Measurements from ENCODE around the gene CAPNS2. TPM values are rescaled to one million over a fixed set of nuclear protein-coding genes. Genes with fewer than 3 reads are reported as not detected.

CAPNS2 gene
- total and polyA plus RNA-seq, 9 of the 15 experiments (the other 6 are each of a cell fraction or from before 2014, with no cell fraction given): 0.12 to 0.65 (median 0.24) TPM; not detected in 2

DNA sequence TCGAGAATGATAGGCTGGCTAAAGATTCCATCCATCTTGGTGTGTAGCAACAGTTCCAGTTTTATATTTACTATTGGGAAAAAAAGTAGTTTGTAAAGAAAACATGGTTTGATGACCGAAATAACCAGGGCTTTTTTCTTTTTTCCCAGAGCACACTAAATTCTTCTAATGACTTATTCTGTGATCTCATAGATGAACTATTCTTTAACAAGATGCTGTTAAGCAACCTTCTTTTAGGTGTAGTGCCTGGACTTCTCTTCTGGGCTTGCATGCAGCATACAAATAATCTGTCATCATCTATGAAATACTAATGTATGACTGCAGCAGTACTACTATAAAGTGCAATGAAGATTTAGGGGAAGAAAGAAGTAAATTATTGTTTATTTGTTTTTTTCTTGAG lies 11.0 kb upstream of the CAPNS2 start (continued):
- TF ChIP-seq, protein P1, sequence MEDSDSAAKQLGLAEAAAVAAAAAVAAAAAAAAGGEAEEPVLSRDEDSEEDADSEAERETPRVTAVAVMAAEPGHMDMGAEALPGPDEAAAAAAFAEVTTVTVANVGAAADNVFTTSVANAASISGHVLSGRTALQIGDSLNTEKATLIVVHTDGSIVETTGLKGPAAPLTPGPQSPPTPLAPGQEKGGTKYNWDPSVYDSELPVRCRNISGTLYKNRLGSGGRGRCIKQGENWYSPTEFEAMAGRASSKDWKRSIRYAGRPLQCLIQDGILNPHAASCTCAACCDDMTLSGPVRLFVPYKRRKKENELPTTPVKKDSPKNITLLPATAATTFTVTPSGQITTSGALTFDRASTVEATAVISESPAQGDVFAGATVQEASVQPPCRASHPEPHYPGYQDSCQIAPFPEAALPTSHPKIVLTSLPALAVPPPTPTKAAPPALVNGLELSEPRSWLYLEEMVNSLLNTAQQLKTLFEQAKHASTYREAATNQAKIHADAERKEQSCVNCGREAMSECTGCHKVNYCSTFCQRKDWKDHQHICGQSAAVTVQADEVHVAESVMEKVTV (CRISPR knock-in tag; IDR thresholded peaks at IDR 0.05): no peak
- TF ChIP-seq MECOM (CRISPR knock-in tag; IDR thresholded peaks at IDR 0.05) (no peak), ZNF695 (CRISPR knock-in tag; IDR thresholded peaks at IDR 0.05) (no peak), POLR2A (conservative IDR thresholded peaks at IDR 0.05) (no peak), TBL1XR1 (IDR thresholded peaks at IDR 0.05; ENCODE audit: low read length in 2 of 2) (no peak), ETV6 (IDR thresholded peaks at IDR 0.05; ENCODE audit: borderline replicate concordance in 1 of 2, low read depth in 2 of 2, low read length in 1 of 2) (no peak), ETV6 (CRISPR knock-in tag; IDR thresholded peaks at IDR 0.05; ENCODE audit: borderline replicate concordance) (no peak), ZNF518B (CRISPR knock-in tag; IDR thresholded peaks at IDR 0.05) (no peak), CREB5 (CRISPR knock-in tag; IDR thresholded peaks at IDR 0.05) (no peak)
- TF ChIP-seq, protein P2, sequence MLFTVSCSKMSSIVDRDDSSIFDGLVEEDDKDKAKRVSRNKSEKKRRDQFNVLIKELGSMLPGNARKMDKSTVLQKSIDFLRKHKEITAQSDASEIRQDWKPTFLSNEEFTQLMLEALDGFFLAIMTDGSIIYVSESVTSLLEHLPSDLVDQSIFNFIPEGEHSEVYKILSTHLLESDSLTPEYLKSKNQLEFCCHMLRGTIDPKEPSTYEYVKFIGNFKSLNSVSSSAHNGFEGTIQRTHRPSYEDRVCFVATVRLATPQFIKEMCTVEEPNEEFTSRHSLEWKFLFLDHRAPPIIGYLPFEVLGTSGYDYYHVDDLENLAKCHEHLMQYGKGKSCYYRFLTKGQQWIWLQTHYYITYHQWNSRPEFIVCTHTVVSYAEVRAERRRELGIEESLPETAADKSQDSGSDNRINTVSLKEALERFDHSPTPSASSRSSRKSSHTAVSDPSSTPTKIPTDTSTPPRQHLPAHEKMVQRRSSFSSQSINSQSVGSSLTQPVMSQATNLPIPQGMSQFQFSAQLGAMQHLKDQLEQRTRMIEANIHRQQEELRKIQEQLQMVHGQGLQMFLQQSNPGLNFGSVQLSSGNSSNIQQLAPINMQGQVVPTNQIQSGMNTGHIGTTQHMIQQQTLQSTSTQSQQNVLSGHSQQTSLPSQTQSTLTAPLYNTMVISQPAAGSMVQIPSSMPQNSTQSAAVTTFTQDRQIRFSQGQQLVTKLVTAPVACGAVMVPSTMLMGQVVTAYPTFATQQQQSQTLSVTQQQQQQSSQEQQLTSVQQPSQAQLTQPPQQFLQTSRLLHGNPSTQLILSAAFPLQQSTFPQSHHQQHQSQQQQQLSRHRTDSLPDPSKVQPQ (CRISPR knock-in tag; IDR thresholded peaks at IDR 0.05; ENCODE audit: borderline replicate concordance): no peak

Measured in K562 (cell line).